Gastrocnemius medialis (tissue), 4 donors: ENCODE results near the gene KRTAP10-6.

Source experiments
- POLR2A ChIP-seq, 2 donors: fragments of 450-650 bp; IDR thresholded peaks; one replicate each; pipeline ENCODE4 v1.6.1; 2017; ENCODE audit warnings: antibody characterized with exemption in 2 of 2, mild to moderate bottlenecking in 2 of 2, moderate library complexity in 2 of 2
- TF ChIP-seq, protein P1 (sequence below), 5 experiments: fragments of 450-650 bp in 3 of 5; fragments of 200-600 bp in 2 of 5; sonication (generic) in 2 of 5; IDR thresholded peaks in 4 of 5; conservative IDR thresholded peaks in 1 of 5; 1 replicate in 4 of 5; 2 replicates in 1 of 5; pipeline ENCODE4 v1.5.1; 2016 to 2019; ENCODE audit warnings: antibody characterized with exemption in 5 of 5, mild to moderate bottlenecking in 3 of 5, moderate library complexity in 3 of 5

- TF ChIP-seq, protein P1, sequence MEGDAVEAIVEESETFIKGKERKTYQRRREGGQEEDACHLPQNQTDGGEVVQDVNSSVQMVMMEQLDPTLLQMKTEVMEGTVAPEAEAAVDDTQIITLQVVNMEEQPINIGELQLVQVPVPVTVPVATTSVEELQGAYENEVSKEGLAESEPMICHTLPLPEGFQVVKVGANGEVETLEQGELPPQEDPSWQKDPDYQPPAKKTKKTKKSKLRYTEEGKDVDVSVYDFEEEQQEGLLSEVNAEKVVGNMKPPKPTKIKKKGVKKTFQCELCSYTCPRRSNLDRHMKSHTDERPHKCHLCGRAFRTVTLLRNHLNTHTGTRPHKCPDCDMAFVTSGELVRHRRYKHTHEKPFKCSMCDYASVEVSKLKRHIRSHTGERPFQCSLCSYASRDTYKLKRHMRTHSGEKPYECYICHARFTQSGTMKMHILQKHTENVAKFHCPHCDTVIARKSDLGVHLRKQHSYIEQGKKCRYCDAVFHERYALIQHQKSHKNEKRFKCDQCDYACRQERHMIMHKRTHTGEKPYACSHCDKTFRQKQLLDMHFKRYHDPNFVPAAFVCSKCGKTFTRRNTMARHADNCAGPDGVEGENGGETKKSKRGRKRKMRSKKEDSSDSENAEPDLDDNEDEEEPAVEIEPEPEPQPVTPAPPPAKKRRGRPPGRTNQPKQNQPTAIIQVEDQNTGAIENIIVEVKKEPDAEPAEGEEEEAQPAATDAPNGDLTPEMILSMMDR (IDR thresholded peaks at IDR 0.05 in 4 of 5, conservative IDR thresholded peaks at IDR 0.05 in 1 of 5) = no peak
- no peak for TF ChIP-seq POLR2A (IDR thresholded peaks at IDR 0.05)
Measured at GRCh38 chr21:44574457-44575306, 17.6 kb downstream of the KRTAP10-6 start.
